Ovary (tissue), 9 donors: ENCODE measurements around the gene SLC23A2. TPM values are rescaled to one million over a fixed set of nuclear protein-coding genes. Genes with fewer than 3 reads are reported as not detected.

Experiments used
- DNase-seq, 5 donors: peaks; one replicate each; pipeline ENCODE4 v3.0.0-alpha.2; 2019 to 2020
- H3K27ac ChIP-seq, 2 donors: fragments of 200-600 bp; one replicate each; pipeline versions ENCODE4 v1.5.1 to v1.8.0; 2019 to 2022
- H3K27me3 ChIP-seq: fragments of 200-600 bp; one replicate; pipeline ENCODE4 v1.8.0; 2022
- H3K36me3 ChIP-seq: fragments of 200-600 bp; sonication (generic); one replicate; pipeline ENCODE4 v1.5.1; 2019
- H3K4me1 ChIP-seq: one replicate; pipeline ENCODE4 v1.8.1; 2013; ENCODE audit warnings: mild to moderate bottlenecking, moderate library complexity; ENCODE audit not compliant: insufficient read depth
- H3K4me3 ChIP-seq: fragments of 200-600 bp; sonication (generic); one replicate; pipeline ENCODE4 v1.5.1; 2017
- H3K9me3 ChIP-seq, 2 donors: fragments of 200-600 bp in 1 of 2; sonication (generic) in 1 of 2; one replicate each; pipeline versions ENCODE4 v1.5.1 to v1.8.1; 2013 to 2019; ENCODE audit warnings: mild to moderate bottlenecking in 1 of 2, moderate library complexity in 1 of 2
- EP300 ChIP-seq: sonication (generic); formaldehyde crosslinking; IDR thresholded peaks from one replicate; pipeline ENCODE4 v1.6.1; 2017; ENCODE audit warnings: antibody characterized with exemption
- POLR2A ChIP-seq: fragments of 450-650 bp; IDR thresholded peaks from one replicate; pipeline ENCODE4 v1.6.1; 2017; ENCODE audit warnings: antibody characterized with exemption, mild to moderate bottlenecking, moderate library complexity
- whole genome bisulfite sequencing, 3 donors: extraction: QIAGEN DNeasy Blood & Tissue Kit in 1 of 3; methylation state at CpG; one replicate each; pipeline versions ENCODE4 v1.1.5 to v1.1.7; 2013 to 2017; 5-methylcytosine and 5-hydroxymethylcytosine counted together
- intact Hi-C, 4 donors: fragments of 100-400 bp; cut with DNase I; formaldehyde crosslinking; loops; one replicate each; pipeline versions ENCODE4 v1.11.0 to v1.15.1; 2022 to 2023
- polyA plus RNA-seq, 2 donors: library from polyadenylated mRNA; stranded (reverse); fragments of 200-250 nt in 1 of 2; fragments of 350-450 nt in 1 of 2; fragmentation: Illumina TruSeq in 1 of 2; extraction: RNeasy Lipid Tissue Mini Kit (QIAGEN cat#74804) in 1 of 2; gene quantifications; one replicate each; pipeline ENCODE4 v1.2.3, GENCODE V29; 2013 to 2014
- total RNA-seq, 7 donors: library from RNA; depleted of rRNA in 2 of 7; stranded (reverse); fragments of >200 nt in 2 of 7; fragmentation: NEBNext Ultra II Directional in 3 of 7; extraction: Animal tissue kit (Norgen Biotek cat#: 25700) in 3 of 7; gene quantifications; one replicate each; pipeline versions ENCODE4 v1.1.0 to v1.2.4, GENCODE V29; 2016 to 2023
- TF ChIP-seq, protein P1 (sequence below), 3 donors: fragments of 450-650 bp in 2 of 3; fragments of 200-600 bp in 1 of 3; IDR thresholded peaks; one replicate each; pipeline versions ENCODE4 v1.5.1 to v1.8.0; 2016 to 2022; ENCODE audit warnings: antibody characterized with exemption in 3 of 3, mild to moderate bottlenecking in 1 of 3
- donor health status: DM: no; HTN: no; CAD: no; lungs with moderate emphysema.
- donor health status: DM: no; HTN: no; CAD: no.
- donor health status: Bipolar disorder and iron deficiency.
- donor health status: DM: yes; HTN: yes; CAD: no.
- donor health status: DM: no; HTN: no; CAD: no.
- donor health status: DM: yes; HTN: yes; CAD: no.

The SLC23A2 gene
- total and polyA plus RNA-seq, 9 donors: 28.7 to 95.6 (median 61.0) TPM

DNA sequence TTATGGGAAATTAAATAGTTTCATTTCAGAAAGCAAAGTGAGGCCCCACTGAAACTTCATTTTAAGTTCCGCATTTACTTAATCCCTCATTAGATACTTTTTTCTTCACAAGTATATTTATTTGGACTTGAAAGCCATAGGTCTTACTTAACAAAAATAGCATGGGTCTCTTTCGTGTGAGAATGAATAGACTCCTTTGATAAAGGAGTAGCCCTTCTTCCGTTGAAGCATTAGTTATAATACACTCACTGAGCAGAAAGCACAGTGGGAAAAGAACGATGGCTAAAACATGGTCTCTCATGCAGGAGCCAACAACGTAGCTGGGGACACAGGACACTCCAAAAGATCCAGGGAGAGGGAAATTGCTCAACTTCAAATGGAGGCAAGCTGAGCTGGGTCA is 130.4 kb downstream of the SLC23A2 start:
- 76 to 86% (median 84%) methylated on average over 5 of the region's 5 CpGs for WGBS, 3 donors
- no peaks in the 10 kb centered on the region for H3K27me3 ChIP-seq
- intact Hi-C loops: no loop called here
- TF ChIP-seq EP300 (no peak), POLR2A (no peak)
- TF ChIP-seq, protein P1, sequence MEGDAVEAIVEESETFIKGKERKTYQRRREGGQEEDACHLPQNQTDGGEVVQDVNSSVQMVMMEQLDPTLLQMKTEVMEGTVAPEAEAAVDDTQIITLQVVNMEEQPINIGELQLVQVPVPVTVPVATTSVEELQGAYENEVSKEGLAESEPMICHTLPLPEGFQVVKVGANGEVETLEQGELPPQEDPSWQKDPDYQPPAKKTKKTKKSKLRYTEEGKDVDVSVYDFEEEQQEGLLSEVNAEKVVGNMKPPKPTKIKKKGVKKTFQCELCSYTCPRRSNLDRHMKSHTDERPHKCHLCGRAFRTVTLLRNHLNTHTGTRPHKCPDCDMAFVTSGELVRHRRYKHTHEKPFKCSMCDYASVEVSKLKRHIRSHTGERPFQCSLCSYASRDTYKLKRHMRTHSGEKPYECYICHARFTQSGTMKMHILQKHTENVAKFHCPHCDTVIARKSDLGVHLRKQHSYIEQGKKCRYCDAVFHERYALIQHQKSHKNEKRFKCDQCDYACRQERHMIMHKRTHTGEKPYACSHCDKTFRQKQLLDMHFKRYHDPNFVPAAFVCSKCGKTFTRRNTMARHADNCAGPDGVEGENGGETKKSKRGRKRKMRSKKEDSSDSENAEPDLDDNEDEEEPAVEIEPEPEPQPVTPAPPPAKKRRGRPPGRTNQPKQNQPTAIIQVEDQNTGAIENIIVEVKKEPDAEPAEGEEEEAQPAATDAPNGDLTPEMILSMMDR (IDR thresholded peaks at IDR 0.05): no peak
- H3K4me1 ChIP-seq: no peaks in the 10 kb centered on the region
- H3K27ac ChIP-seq: no peak overlapping the region
- H3K9me3 ChIP-seq: no peaks in the 10 kb centered on the region
- no peak for DNase-seq
- no peaks in the 10 kb centered on the region for H3K36me3 ChIP-seq
- H3K4me3 ChIP-seq: no peak overlapping the region

DNA sequence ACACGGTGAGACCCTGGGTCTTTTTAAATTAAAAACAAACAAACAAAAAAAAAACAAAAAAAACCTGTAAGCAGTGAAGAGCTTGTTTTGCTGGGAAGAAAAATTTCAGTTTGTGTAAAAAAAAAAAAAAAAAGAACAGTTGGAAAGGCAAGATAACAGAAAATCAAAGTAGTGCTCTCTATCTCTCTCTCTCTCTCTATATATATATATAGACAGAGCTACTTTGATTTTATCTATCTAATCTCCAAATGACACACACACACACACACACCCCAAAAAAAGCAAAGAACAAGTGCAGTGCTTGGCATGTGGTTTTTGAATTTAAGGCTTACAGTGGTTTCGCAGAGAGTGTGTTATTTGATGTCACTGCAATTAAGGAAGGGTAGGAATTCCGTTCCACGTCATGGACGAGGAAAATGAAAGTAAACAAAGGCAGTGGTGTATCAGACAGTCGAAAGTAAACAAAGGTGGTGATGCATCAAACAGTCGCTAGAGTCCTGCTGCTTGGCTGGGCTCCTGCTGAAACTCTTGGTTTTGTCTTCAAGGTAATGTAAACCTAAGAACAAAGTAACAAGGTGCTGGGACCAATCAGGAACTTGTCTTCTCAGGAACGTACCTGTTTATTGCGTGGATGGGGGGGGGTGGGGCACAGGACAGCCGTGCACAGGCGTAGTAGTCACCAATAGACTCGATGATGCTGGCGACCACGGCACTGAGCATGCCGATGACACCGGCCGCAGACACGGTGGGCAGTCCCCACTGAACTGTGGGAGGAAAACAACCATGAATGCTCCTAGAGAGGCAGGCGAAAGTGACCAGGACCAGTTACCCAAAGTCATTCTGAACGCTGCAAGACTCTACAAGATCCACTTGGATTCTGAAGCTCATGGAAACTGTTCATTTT is 131.8 kb downstream of the SLC23A2 start:
- intact Hi-C loops: no loop called here
- no peak for DNase-seq
- no peak overlapping the region for H3K4me3 ChIP-seq
- H3K27ac ChIP-seq: no peak overlapping the region
- no peaks in the 10 kb centered on the region for H3K36me3 ChIP-seq
- TF ChIP-seq EP300 (no peak), POLR2A (no peak)
- TF ChIP-seq, protein P1 (IDR thresholded peaks at IDR 0.05): no peak
- no peaks in the 10 kb centered on the region for H3K9me3 ChIP-seq
- H3K27me3 ChIP-seq: no peaks in the 10 kb centered on the region
- no peaks in the 10 kb centered on the region for H3K4me1 ChIP-seq
- 74 to 86% (median 83%) methylated on average over 20 of the region's 20 CpGs for WGBS, 3 donors

DNA sequence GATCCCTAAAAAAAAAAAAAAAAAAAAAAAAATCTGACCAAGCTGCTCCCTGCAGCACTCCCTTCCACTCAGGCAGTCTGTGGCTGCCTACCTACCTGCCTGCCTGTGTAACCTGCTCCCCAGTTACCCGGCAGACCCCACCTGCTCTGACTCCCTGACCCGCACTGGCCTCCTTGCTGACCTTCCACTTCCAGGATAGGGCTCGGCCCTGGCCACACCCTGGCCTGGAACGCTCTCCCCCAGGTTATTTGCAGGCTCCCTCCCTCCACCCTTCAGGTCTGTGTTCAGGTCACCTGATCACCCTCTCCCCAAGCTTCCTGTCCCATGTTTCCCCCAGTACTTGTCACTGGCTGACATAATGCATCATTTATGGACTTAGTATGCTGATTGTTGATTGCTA is 134.3 kb downstream of the SLC23A2 start:
- Histone ChIP-seq H3K4me1 (no peaks in the 10 kb centered on the region), H3K36me3 (no peaks in the 10 kb centered on the region), H3K27ac (no peak overlapping the region), H3K9me3 (no peaks in the 10 kb centered on the region), H3K27me3 (no peaks in the 10 kb centered on the region), H3K4me3 (no peak overlapping the region)
- 97 to 98% (median 98%) methylated on average over 4 of the region's 4 CpGs for WGBS, 3 donors
- DNase-seq: no peak
- intact Hi-C loops: no loop called here
- no peak for TF ChIP-seq EP300
- TF ChIP-seq, protein P1 (IDR thresholded peaks at IDR 0.05): no peak
- no peak for TF ChIP-seq POLR2A

DNA sequence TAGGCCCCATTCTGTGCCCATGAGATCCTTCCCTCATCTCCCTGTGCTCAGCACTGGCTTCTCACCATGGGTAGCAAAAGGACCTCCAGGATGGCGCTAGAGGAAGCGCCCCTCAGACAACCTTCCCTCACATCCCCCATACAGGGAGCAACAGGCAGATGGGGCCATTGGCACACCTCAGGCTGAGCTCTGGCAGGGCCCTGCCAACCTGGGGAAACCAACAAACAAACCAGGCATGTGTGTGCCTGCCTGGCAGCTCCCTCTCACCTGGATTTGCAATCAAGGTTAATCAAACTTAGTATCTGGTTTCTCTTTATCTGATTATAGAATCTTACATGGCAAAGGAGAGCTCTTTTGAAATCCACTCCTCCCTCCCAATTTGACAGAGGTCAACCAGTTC is 134.9 kb downstream of the SLC23A2 start:
- Histone ChIP-seq H3K36me3 (no peaks in the 10 kb centered on the region), H3K27ac (no peak overlapping the region), H3K27me3 (no peaks in the 10 kb centered on the region), H3K4me3 (no peak overlapping the region), H3K9me3 (no peaks in the 10 kb centered on the region), H3K4me1 (no peaks in the 10 kb centered on the region)
- intact Hi-C loops: no loop called here
- no peak for DNase-seq
- TF ChIP-seq EP300: no peak
- TF ChIP-seq POLR2A: no peak
- TF ChIP-seq, protein P1 (IDR thresholded peaks at IDR 0.05): no peak
- WGBS, 3 donors: 97 to 100% (median 100%) methylated on average over 2 of the region's 2 CpGs
